Ovary (tissue), 9 donors: ENCODE measurements around the gene TRPM3. TPM values are rescaled to one million over a fixed set of nuclear protein-coding genes. Genes with fewer than 3 reads are reported as not detected.

Experiments used
- DNase-seq, 5 donors: peaks; one replicate each; pipeline ENCODE4 v3.0.0-alpha.2; 2019 to 2020
- H3K27ac ChIP-seq, 2 donors: fragments of 200-600 bp; one replicate each; pipeline versions ENCODE4 v1.5.1 to v1.8.0; 2019 to 2022
- H3K27me3 ChIP-seq: fragments of 200-600 bp; one replicate; pipeline ENCODE4 v1.8.0; 2022
- H3K36me3 ChIP-seq: fragments of 200-600 bp; sonication (generic); one replicate; pipeline ENCODE4 v1.5.1; 2019
- H3K4me1 ChIP-seq: one replicate; pipeline ENCODE4 v1.8.1; 2013; ENCODE audit warnings: mild to moderate bottlenecking, moderate library complexity; ENCODE audit not compliant: insufficient read depth
- H3K4me3 ChIP-seq: fragments of 200-600 bp; sonication (generic); one replicate; pipeline ENCODE4 v1.5.1; 2017
- H3K9me3 ChIP-seq, 2 donors: fragments of 200-600 bp in 1 of 2; sonication (generic) in 1 of 2; one replicate each; pipeline versions ENCODE4 v1.5.1 to v1.8.1; 2013 to 2019; ENCODE audit warnings: mild to moderate bottlenecking in 1 of 2, moderate library complexity in 1 of 2
- EP300 ChIP-seq: sonication (generic); formaldehyde crosslinking; IDR thresholded peaks from one replicate; pipeline ENCODE4 v1.6.1; 2017; ENCODE audit warnings: antibody characterized with exemption
- POLR2A ChIP-seq: fragments of 450-650 bp; IDR thresholded peaks from one replicate; pipeline ENCODE4 v1.6.1; 2017; ENCODE audit warnings: antibody characterized with exemption, mild to moderate bottlenecking, moderate library complexity
- WGBS, 3 donors: extraction: QIAGEN DNeasy Blood & Tissue Kit in 1 of 3; methylation state at CpG; one replicate each; pipeline versions ENCODE4 v1.1.5 to v1.1.7; 2013 to 2017; 5-methylcytosine and 5-hydroxymethylcytosine counted together
- intact Hi-C, 4 donors: fragments of 100-400 bp; cut with DNase I; formaldehyde crosslinking; loops; one replicate each; pipeline versions ENCODE4 v1.11.0 to v1.15.1; 2022 to 2023
- polyA plus RNA-seq, 2 donors: library from polyadenylated mRNA; stranded (reverse); fragments of 200-250 nt in 1 of 2; fragments of 350-450 nt in 1 of 2; fragmentation: Illumina TruSeq in 1 of 2; extraction: RNeasy Lipid Tissue Mini Kit (QIAGEN cat#74804) in 1 of 2; gene quantifications; one replicate each; pipeline ENCODE4 v1.2.3, GENCODE V29; 2013 to 2014
- total RNA-seq, 7 donors: library from RNA; depleted of rRNA in 2 of 7; stranded (reverse); fragments of >200 nt in 2 of 7; fragmentation: NEBNext Ultra II Directional in 3 of 7; extraction: Animal tissue kit (Norgen Biotek cat#: 25700) in 3 of 7; gene quantifications; one replicate each; pipeline versions ENCODE4 v1.1.0 to v1.2.4, GENCODE V29; 2016 to 2023
- TF ChIP-seq, protein P1 (sequence below), 3 donors: fragments of 450-650 bp in 2 of 3; fragments of 200-600 bp in 1 of 3; IDR thresholded peaks; one replicate each; pipeline versions ENCODE4 v1.5.1 to v1.8.0; 2016 to 2022; ENCODE audit warnings: antibody characterized with exemption in 3 of 3, mild to moderate bottlenecking in 1 of 3
- donor health status: DM: no; HTN: no; CAD: no; lungs with moderate emphysema.
- donor health status: DM: no; HTN: no; CAD: no.
- donor health status: Bipolar disorder and iron deficiency.
- donor health status: DM: yes; HTN: yes; CAD: no.
- donor health status: DM: no; HTN: no; CAD: no.
- donor health status: DM: yes; HTN: yes; CAD: no.

The TRPM3 gene
- total and polyA plus RNA-seq, 9 donors = 0.80 to 18.5 (median 4.6) TPM

DNA sequence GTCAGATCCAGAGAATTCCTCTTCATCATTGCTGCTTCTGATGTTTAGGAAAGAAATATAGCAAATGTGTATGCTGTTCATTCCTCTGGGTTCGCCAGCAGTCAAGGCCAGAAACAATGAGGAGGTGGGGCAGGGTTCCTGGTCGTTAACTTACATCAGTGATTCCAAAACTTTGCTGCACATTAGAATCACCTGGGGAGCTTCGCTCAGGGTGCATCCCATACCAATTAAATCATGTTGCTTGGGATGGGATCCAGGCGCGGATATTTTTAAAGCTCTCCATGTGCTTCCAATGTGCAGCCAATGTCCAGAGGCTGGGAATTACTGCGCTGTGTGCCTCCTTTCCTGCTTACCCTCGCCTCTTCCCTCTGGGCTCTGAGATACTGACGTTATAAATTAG is 479.1 kb downstream of the TRPM3 start:
- no peak for DNase-seq
- intact Hi-C loops = loop anchor here in 2 of 4 donors (5.0 to 10.0 kb wide), 2 partner anchors 602 to 605 kb away; no protein-coding TSS in a partner anchor
- 52 to 76% (median 66%) methylated on average over 8 of the region's 8 CpGs for WGBS, 3 donors
- Histone ChIP-seq H3K9me3 (no peaks in the 10 kb centered on the region), H3K36me3 (no peaks in the 10 kb centered on the region), H3K4me1 (no peaks in the 10 kb centered on the region), H3K4me3 (no peak overlapping the region), H3K27ac (no peak overlapping the region), H3K27me3 (no peaks in the 10 kb centered on the region)
- TF ChIP-seq, protein P1, sequence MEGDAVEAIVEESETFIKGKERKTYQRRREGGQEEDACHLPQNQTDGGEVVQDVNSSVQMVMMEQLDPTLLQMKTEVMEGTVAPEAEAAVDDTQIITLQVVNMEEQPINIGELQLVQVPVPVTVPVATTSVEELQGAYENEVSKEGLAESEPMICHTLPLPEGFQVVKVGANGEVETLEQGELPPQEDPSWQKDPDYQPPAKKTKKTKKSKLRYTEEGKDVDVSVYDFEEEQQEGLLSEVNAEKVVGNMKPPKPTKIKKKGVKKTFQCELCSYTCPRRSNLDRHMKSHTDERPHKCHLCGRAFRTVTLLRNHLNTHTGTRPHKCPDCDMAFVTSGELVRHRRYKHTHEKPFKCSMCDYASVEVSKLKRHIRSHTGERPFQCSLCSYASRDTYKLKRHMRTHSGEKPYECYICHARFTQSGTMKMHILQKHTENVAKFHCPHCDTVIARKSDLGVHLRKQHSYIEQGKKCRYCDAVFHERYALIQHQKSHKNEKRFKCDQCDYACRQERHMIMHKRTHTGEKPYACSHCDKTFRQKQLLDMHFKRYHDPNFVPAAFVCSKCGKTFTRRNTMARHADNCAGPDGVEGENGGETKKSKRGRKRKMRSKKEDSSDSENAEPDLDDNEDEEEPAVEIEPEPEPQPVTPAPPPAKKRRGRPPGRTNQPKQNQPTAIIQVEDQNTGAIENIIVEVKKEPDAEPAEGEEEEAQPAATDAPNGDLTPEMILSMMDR (IDR thresholded peaks at IDR 0.05) = no peak
- TF ChIP-seq EP300 = no peak
- no peak for TF ChIP-seq POLR2A

DNA sequence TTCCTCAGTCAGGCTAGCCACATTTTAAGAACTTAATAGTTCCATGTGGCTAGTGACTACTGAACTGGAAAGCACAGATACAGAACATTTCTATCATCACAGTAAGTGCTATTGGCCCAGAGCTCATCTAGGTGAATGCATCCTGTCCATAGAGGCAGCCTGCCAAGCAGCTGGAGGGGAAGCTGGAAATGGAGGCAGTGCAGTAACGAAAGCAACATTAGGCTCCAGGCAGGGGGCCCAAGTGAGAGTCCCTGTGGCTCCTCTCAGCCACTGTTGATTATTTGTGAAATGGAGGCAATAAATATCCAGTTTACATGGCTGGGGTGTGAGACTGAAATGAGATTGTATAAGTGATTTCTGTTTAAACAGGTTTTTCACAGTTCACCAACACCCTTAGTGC is 479.8 kb downstream of the TRPM3 start:
- Histone ChIP-seq H3K27me3 (no peaks in the 10 kb centered on the region), H3K4me1 (no peaks in the 10 kb centered on the region), H3K9me3 (no peaks in the 10 kb centered on the region), H3K4me3 (no peak overlapping the region), H3K27ac (no peak overlapping the region), H3K36me3 (no peaks in the 10 kb centered on the region)
- 28 to 42% (median 39%) methylated on average over 1 of the region's 1 CpG for WGBS, 3 donors
- TF ChIP-seq EP300 (no peak), POLR2A (no peak)
- TF ChIP-seq, protein P1 (IDR thresholded peaks at IDR 0.05) = no peak
- intact Hi-C loops = loop anchor here in 2 of 4 donors (5.0 to 10.0 kb wide), 2 partner anchors 603 to 606 kb away; no protein-coding TSS in a partner anchor
- DNase-seq = peak in 2 of 5 donors; percentile 24 to 29

DNA sequence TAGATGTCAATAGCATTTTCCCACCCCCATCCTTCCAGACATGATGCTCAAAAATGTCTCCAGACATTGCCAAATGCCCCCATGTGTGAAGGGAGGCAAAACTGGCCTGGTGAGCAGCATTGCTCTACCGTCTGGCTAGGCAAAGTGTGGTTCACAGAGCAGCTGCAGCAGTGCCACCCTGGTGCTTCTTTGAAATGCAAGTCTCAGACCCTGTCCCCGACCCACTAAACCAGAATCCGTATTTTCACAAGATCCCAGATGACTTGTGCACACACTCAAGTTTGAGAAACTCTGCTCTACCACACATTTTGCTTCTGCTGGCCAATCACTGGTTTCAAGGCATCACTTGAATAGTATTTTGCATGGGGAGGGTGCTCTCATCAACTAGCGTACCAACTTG is 480.4 kb downstream of the TRPM3 start:
- DNase-seq = no peak
- TF ChIP-seq POLR2A (no peak), EP300 (no peak)
- TF ChIP-seq, protein P1 (IDR thresholded peaks at IDR 0.05) = no peak
- H3K36me3 ChIP-seq = no peaks in the 10 kb centered on the region
- H3K4me3 ChIP-seq = no peak overlapping the region
- no peaks in the 10 kb centered on the region for H3K27me3 ChIP-seq
- H3K4me1 ChIP-seq = no peaks in the 10 kb centered on the region
- intact Hi-C loops = loop anchor here in 2 of 4 donors (5.0 to 10.0 kb wide), 2 partner anchors 604 to 606 kb away; no protein-coding TSS in a partner anchor
- no peak overlapping the region for H3K27ac ChIP-seq
- WGBS, 3 donors = 87 to 93% (median 90%) methylated on average over 4 of the region's 4 CpGs
- no peaks in the 10 kb centered on the region for H3K9me3 ChIP-seq

DNA sequence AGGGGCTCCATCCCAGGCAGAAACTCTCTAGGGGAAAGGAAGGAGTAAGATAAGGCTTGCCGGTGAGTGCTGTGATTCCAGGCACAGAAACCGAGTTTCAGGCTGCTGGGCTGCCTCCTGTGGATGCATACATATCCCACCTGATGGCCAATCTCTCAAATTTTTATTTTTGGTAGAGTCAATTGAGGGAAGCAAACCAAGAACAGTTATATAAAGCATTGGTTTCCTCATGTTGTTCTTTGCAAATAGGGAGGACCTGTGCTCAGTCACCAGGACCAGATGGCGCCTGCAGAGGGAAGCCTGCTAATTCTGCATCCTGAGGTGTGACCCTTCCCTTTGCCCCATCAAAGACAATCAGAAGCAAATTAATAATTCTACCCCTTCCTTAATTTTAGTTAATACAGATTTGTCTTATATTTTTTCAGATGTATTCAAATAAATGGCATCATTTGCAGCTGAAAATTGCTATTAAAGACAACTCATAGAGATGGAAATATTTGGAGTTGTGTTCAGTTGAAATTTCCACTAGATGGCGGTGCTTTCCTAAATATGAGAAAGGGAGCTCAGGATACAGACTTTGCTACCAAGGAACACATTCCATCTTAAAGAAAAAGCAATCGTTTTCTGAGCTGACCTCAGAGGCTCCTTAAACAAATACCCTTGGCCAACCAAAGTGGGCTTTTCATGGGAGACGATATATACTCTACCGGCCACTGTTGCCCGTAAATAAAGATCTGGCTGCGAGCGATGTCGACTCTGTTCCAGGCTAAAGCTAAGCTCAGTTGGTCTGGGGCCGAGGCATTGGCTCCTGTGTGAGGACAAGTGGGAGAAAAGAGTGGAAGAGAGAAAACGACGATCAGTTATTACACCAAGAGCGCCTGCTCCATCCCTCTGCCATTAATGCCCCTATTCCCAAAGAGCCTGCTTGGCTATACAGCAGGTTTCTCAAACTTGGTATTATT is 481.3 kb downstream of the TRPM3 start:
- intact Hi-C loops = loop anchor here in 3 of 4 donors (5.0 to 10.0 kb wide), 3 partner anchors 605 to 615 kb away; no protein-coding TSS in a partner anchor
- no peak for DNase-seq
- Histone ChIP-seq H3K4me3 (no peak overlapping the region), H3K36me3 (no peaks in the 10 kb centered on the region), H3K9me3 (no peaks in the 10 kb centered on the region), H3K4me1 (no peaks in the 10 kb centered on the region), H3K27me3 (no peaks in the 10 kb centered on the region), H3K27ac (no peak overlapping the region)
- WGBS, 3 donors = 40 to 46% (median 45%) methylated on average over 15 of the region's 15 CpGs
- TF ChIP-seq POLR2A = no peak
- TF ChIP-seq, protein P1 (IDR thresholded peaks at IDR 0.05) = peak; percentile 49 to 76 (median 65)
